Mesendoderm (in vitro differentiated cells): ENCODE data around the gene IL33.

Experiments
- DNase-seq: peaks from one replicate; pipeline ENCODE4 v3.0.0; 2013
- H2AK5ac ChIP-seq: 2 replicates; pipeline ENCODE4 v1.6.1; 2013; ENCODE audit warnings: low read length, inconsistent platforms
- H2BK120ac ChIP-seq: 2 replicates; pipeline ENCODE4 v1.6.1; 2013; ENCODE audit warnings: low read depth, mild to moderate bottlenecking, low read length, moderate library complexity, mixed read lengths
- H2BK15ac ChIP-seq: replicated peaks from 2 replicates; pipeline ENCODE4 v1.6.1; 2013; ENCODE audit warnings: low read depth, mild to moderate bottlenecking, moderate library complexity
- H2BK5ac ChIP-seq: 2 replicates; pipeline ENCODE4 v1.6.1; 2013; ENCODE audit warnings: low read length, inconsistent platforms
- H3K18ac ChIP-seq: 2 replicates; pipeline ENCODE4 v1.6.1; 2013; ENCODE audit warnings: mild to moderate bottlenecking, low read length, mixed read lengths
- H3K23ac ChIP-seq: one replicate; pipeline ENCODE4 v1.6.1; 2013; ENCODE audit warnings: low read length
- H3K27ac ChIP-seq: 2 replicates; pipeline ENCODE4 v1.5.1; 2013; ENCODE audit warnings: low read depth, mild to moderate bottlenecking, inconsistent platforms, low read length, moderate library complexity
- H3K27me3 ChIP-seq: 2 replicates; pipeline ENCODE4 v1.6.1; 2013; ENCODE audit warnings: low read length, control low read depth, mild to moderate bottlenecking, inconsistent platforms; ENCODE audit not compliant: insufficient read depth, poor library complexity
- H3K36me3 ChIP-seq: 2 replicates; pipeline ENCODE4 v1.6.1; 2013; ENCODE audit warnings: low read length, inconsistent platforms; ENCODE audit not compliant: control insufficient read depth, insufficient read depth
- H3K4ac ChIP-seq: one replicate; pipeline ENCODE4 v1.6.1; 2013; ENCODE audit warnings: low read depth, mild to moderate bottlenecking, low read length, moderate library complexity
- H3K4me1 ChIP-seq: 2 replicates; pipeline ENCODE4 v1.6.1; 2013; ENCODE audit warnings: low read depth, low read length, inconsistent platforms; ENCODE audit not compliant: control insufficient read depth
- H3K4me2 ChIP-seq: 2 replicates; pipeline ENCODE4 v1.6.1; 2013; ENCODE audit warnings: low read length
- H3K4me3 ChIP-seq: 2 replicates; pipeline ENCODE4 v1.5.1; 2013; ENCODE audit warnings: mild to moderate bottlenecking, low read length
- H3K56ac ChIP-seq: one replicate; pipeline ENCODE4 v1.6.1; 2013; ENCODE audit warnings: low read length
- H3K79me1 ChIP-seq: 2 replicates; pipeline ENCODE4 v1.6.1; 2013; ENCODE audit warnings: low read length, inconsistent platforms
- H3K79me2 ChIP-seq: 2 replicates; pipeline ENCODE4 v1.6.1; 2013; ENCODE audit warnings: mild to moderate bottlenecking, low read length; ENCODE audit not compliant: control insufficient read depth, insufficient read depth
- H3K9ac ChIP-seq: 2 replicates; pipeline ENCODE4 v1.6.1; 2013; ENCODE audit warnings: low read length, inconsistent platforms
- H4K5ac ChIP-seq: one replicate; pipeline ENCODE4 v1.6.1; 2013; ENCODE audit warnings: low read length
- H4K8ac ChIP-seq: one replicate; pipeline ENCODE4 v1.6.1; 2013; ENCODE audit warnings: low read depth, mild to moderate bottlenecking, control low read depth, low read length, moderate library complexity
- WGBS: extraction: QIAGEN DNeasy Blood & Tissue Kit; methylation state at CpG from one replicate; pipeline ENCODE4 v1.1.7; 2013; ENCODE audit warnings: low lambda C conversion rate, missing lambda C conversion rate; ENCODE audit not compliant: insufficient coverage; ENCODE audit errors: extremely low coverage; 5-methylcytosine and 5-hydroxymethylcytosine counted together

IL33 gene

GRCh38 chr9:6195714-6196360 lies 19.8 kb upstream of the IL33 start:
- WGBS: no CpG with 5 or more reads among the region's 4 CpGs
- no peak overlapping the region for H3K4me2 ChIP-seq
- H3K23ac ChIP-seq: no peak overlapping the region
- H3K4ac ChIP-seq: no peak overlapping the region
- no peak overlapping the region for H3K27ac ChIP-seq
- no peak overlapping the region for H4K8ac ChIP-seq
- DNase-seq: no peak
- H4K5ac ChIP-seq: no peak overlapping the region
- no peaks in the 10 kb centered on the region for H3K27me3 ChIP-seq
- no peaks in the 10 kb centered on the region for H3K36me3 ChIP-seq
- no peak overlapping the region for H3K4me3 ChIP-seq
- H3K9ac ChIP-seq: no peak overlapping the region
- no peak overlapping the region for H3K56ac ChIP-seq
- no peak overlapping the region for H2BK5ac ChIP-seq
- H2AK5ac ChIP-seq: no peak overlapping the region
- H2BK120ac ChIP-seq: no peak overlapping the region
- H2BK15ac ChIP-seq: no peak overlapping the region
- H3K18ac ChIP-seq: no peak overlapping the region
- H3K79me2 ChIP-seq: no peaks in the 10 kb centered on the region
- H3K79me1 ChIP-seq: no peaks in the 10 kb centered on the region
- H3K4me1 ChIP-seq: no peaks in the 10 kb centered on the region

- no peak overlapping the region for H2BK5ac ChIP-seq
- H3K4ac ChIP-seq: no peak overlapping the region
- no peak overlapping the region for H3K27ac ChIP-seq
- no peak overlapping the region for H3K4me2 ChIP-seq
- no peak overlapping the region for H3K56ac ChIP-seq
- H3K27me3 ChIP-seq: no peaks in the 10 kb centered on the region
- WGBS: no CpG with 5 or more reads among the region's 3 CpGs
- no peak overlapping the region for H3K23ac ChIP-seq
- H3K4me1 ChIP-seq: no peaks in the 10 kb centered on the region
- H2AK5ac ChIP-seq: no peak overlapping the region
- no peak overlapping the region for H4K5ac ChIP-seq
- no peak overlapping the region for H2BK120ac ChIP-seq
- H4K8ac ChIP-seq: no peak overlapping the region
- H3K79me1 ChIP-seq: no peaks in the 10 kb centered on the region
- H3K79me2 ChIP-seq: no peaks in the 10 kb centered on the region
- H2BK15ac ChIP-seq: no peak overlapping the region
- no peak overlapping the region for H3K9ac ChIP-seq
- no peaks in the 10 kb centered on the region for H3K36me3 ChIP-seq
- DNase-seq: peak; percentile 63
- H3K18ac ChIP-seq: no peak overlapping the region
- no peak overlapping the region for H3K4me3 ChIP-seq
Measured at GRCh38 chr9:6197330-6197729, 18.3 kb upstream of the IL33 start.

GRCh38 chr9:6198251-6198650 lies 17.4 kb upstream of the IL33 start:
- no peaks in the 10 kb centered on the region for H3K36me3 ChIP-seq
- DNase-seq: no peak
- H3K27ac ChIP-seq: no peak overlapping the region
- H3K4me1 ChIP-seq: no peaks in the 10 kb centered on the region
- no CpG with 5 or more reads among the region's 4 CpGs for WGBS
- no peak overlapping the region for H3K23ac ChIP-seq
- no peak overlapping the region for H4K8ac ChIP-seq
- no peak overlapping the region for H3K18ac ChIP-seq
- H3K56ac ChIP-seq: no peak overlapping the region
- no peak overlapping the region for H3K4me3 ChIP-seq
- H2BK15ac ChIP-seq: no peak overlapping the region
- H2BK5ac ChIP-seq: no peak overlapping the region
- H3K4me2 ChIP-seq: no peak overlapping the region
- H3K79me2 ChIP-seq: no peaks in the 10 kb centered on the region
- no peaks in the 10 kb centered on the region for H3K79me1 ChIP-seq
- H2BK120ac ChIP-seq: no peak overlapping the region
- no peak overlapping the region for H3K4ac ChIP-seq
- H2AK5ac ChIP-seq: no peak overlapping the region
- no peak overlapping the region for H3K9ac ChIP-seq
- no peaks in the 10 kb centered on the region for H3K27me3 ChIP-seq
- H4K5ac ChIP-seq: no peak overlapping the region

- WGBS: no CpG with 5 or more reads among the region's 3 CpGs
- no peak overlapping the region for H4K5ac ChIP-seq
- H3K36me3 ChIP-seq: no peaks in the 10 kb centered on the region
Measured at GRCh38 chr9:6199596-6199995, 16.0 kb upstream of the IL33 start.

GRCh38 chr9:6200761-6201160 lies 14.8 kb upstream of the IL33 start:
- Histone ChIP-seq H3K27ac (no peak overlapping the region), H3K18ac (no peak overlapping the region), H2BK15ac (no peak overlapping the region), H4K5ac (no peak overlapping the region), H4K8ac (no peak overlapping the region), H3K36me3 (no peaks in the 10 kb centered on the region), H3K4me2 (no peak overlapping the region), H3K9ac (no peak overlapping the region), H3K56ac (no peak overlapping the region), H3K27me3 (no peaks in the 10 kb centered on the region), H2AK5ac (no peak overlapping the region), H3K23ac (no peak overlapping the region), H3K4me3 (no peak overlapping the region), H3K79me1 (no peaks in the 10 kb centered on the region), H3K4me1 (no peaks in the 10 kb centered on the region), H3K79me2 (no peaks in the 10 kb centered on the region), H2BK120ac (no peak overlapping the region), H3K4ac (no peak overlapping the region), H2BK5ac (no peak overlapping the region)
- no peak for DNase-seq
- no CpG with 5 or more reads among the region's 2 CpGs for WGBS

More at GRCh38 chr9:6199596-6199995, 16.0 kb upstream of the IL33 start:
- Histone ChIP-seq H3K23ac (no peak overlapping the region), H2AK5ac (no peak overlapping the region), H3K18ac (no peak overlapping the region), H3K4ac (no peak overlapping the region), H3K27me3 (no peaks in the 10 kb centered on the region), H3K27ac (no peak overlapping the region), H3K4me3 (no peak overlapping the region), H3K79me1 (no peaks in the 10 kb centered on the region), H3K9ac (no peak overlapping the region), H3K4me1 (no peaks in the 10 kb centered on the region), H2BK15ac (no peak overlapping the region), H4K8ac (no peak overlapping the region), H3K4me2 (no peak overlapping the region), H2BK120ac (no peak overlapping the region), H2BK5ac (no peak overlapping the region), H3K79me2 (no peaks in the 10 kb centered on the region), H3K56ac (no peak overlapping the region)
- no peak for DNase-seq

GRCh38 chr9:6209966-6210365 lies 5.6 kb upstream of the IL33 start:
- H3K4me2 ChIP-seq: no peak overlapping the region
- H3K56ac ChIP-seq: no peak overlapping the region
- H4K5ac ChIP-seq: no peak overlapping the region
- no peaks in the 10 kb centered on the region for H3K4me1 ChIP-seq
- H2BK5ac ChIP-seq: no peak overlapping the region
- DNase-seq: no peak
- no peaks in the 10 kb centered on the region for H3K36me3 ChIP-seq
- H2AK5ac ChIP-seq: no peak overlapping the region
- no peaks in the 10 kb centered on the region for H3K79me2 ChIP-seq
- H3K4me3 ChIP-seq: no peak overlapping the region
- no peak overlapping the region for H3K18ac ChIP-seq
- H3K27ac ChIP-seq: no peak overlapping the region
- H3K79me1 ChIP-seq: no peaks in the 10 kb centered on the region
- H2BK120ac ChIP-seq: no peak overlapping the region
- WGBS: no CpG with 5 or more reads among the region's 2 CpGs
- H3K4ac ChIP-seq: no peak overlapping the region
- H3K9ac ChIP-seq: no peak overlapping the region
- H3K27me3 ChIP-seq: no peaks in the 10 kb centered on the region
- H3K23ac ChIP-seq: no peak overlapping the region
- H2BK15ac ChIP-seq: no peak overlapping the region
- H4K8ac ChIP-seq: no peak overlapping the region
